ENCODE data around the gene C1QTNF3.

DNA sequence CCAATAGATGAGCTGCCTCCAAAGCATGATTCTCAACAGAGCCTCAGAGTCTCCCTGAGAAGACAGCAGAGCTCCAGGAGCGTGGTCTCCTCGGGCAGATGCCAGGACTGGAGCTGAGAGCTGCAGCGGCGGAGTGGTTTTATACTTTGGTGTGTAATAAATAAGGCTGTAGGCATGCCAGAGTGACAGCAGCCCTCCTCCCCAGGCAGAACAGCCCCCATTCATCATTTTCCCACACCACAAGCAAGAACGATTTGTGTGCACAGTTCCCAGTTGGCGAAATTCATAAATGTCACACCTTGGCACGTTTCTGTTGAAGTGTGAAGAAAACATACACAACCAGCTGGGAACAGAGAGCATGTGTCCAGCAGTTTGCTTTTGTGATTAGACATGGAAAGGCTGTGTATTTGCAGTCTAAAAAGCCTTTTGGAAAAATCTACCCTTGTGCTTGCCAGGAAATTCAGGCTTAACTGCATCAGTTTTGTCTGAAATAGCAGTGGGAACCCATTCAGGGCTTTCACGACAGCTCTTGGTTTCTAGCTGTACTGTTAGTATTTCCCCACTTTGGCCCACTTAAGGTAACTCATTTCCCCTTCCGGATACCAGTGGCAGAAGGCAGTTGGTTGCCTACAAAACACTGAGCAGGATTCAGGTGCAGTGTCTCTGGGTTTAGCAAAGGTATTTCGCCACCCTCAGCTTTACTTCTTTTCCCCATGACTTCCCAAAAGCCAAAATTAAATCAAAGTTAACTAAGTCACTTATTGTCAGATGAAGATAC, at the start of gene C1QTNF3:
- TF ChIP-seq, protein P1, sequence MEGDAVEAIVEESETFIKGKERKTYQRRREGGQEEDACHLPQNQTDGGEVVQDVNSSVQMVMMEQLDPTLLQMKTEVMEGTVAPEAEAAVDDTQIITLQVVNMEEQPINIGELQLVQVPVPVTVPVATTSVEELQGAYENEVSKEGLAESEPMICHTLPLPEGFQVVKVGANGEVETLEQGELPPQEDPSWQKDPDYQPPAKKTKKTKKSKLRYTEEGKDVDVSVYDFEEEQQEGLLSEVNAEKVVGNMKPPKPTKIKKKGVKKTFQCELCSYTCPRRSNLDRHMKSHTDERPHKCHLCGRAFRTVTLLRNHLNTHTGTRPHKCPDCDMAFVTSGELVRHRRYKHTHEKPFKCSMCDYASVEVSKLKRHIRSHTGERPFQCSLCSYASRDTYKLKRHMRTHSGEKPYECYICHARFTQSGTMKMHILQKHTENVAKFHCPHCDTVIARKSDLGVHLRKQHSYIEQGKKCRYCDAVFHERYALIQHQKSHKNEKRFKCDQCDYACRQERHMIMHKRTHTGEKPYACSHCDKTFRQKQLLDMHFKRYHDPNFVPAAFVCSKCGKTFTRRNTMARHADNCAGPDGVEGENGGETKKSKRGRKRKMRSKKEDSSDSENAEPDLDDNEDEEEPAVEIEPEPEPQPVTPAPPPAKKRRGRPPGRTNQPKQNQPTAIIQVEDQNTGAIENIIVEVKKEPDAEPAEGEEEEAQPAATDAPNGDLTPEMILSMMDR (IDR thresholded peaks at IDR 0.05; ENCODE audit: insufficient read depth, low read length, poor library complexity, severe bottlenecking), result no peak
- no peak for TF ChIP-seq EZH2phosphoT487 (conservative IDR thresholded peaks at IDR 0.05; ENCODE audit: low read length)
